Glomerular endothelial cell (primary cell): ENCODE measurements around the gene CPLX1. TPM values are rescaled to one million over a fixed set of nuclear protein-coding genes. Genes with fewer than 3 reads are reported as not detected.
"Not testable (repeated sequence)": the region's sequence is repeated elsewhere in the genome, so short reads cannot be mapped to it uniquely, and the experiment has no call there.

ENCODE experiments used
- DNase-seq: peaks from one replicate; pipeline ENCODE4 v3.0.0-alpha.2; 2011; ENCODE audit warnings: low read depth, low spot score; ENCODE audit errors: extremely low read depth
- total RNA-seq: library from RNA; depleted of rRNA; stranded (reverse); fragments of >200 nt; gene quantifications from 2 replicates; pipeline ENCODE4 v1.2.3, GENCODE V29; 2015

Gene CPLX1
- total RNA-seq, 1 donor from 2014 or later = not detected

DNA sequence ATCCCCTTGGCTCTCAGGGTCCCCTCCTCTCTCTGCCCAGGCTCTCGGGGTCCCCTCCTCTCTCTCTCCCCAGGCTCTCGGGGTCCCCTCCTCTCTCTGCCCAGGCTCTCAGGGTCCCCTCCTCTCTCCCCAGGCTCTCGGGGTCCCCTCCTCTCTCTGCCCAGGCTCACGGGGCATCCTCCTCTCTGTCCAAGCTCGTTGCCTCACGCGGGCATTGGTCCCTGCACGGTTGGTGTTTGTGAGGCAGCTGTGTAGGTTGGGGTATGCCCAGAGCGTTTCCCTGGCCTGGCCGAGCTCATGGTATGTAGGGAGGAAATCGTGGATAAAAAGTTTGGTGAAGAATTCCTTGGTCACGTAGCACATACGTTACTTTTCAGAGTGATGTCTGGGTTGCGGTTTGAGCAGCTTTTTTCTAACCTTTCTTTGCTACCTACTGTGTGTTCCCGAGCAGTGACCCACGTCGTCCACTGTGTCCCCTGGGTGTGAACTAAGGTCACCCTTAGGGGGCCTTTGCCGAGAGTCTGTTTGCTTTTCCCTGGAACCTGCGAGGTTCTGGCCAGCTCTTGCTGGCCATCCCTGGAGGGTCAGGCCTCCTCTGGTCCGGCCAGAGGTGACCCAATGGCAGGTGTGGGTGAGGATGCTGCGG, 83.7 kb downstream of the CPLX1 start:
- no peak for DNase-seq

DNA sequence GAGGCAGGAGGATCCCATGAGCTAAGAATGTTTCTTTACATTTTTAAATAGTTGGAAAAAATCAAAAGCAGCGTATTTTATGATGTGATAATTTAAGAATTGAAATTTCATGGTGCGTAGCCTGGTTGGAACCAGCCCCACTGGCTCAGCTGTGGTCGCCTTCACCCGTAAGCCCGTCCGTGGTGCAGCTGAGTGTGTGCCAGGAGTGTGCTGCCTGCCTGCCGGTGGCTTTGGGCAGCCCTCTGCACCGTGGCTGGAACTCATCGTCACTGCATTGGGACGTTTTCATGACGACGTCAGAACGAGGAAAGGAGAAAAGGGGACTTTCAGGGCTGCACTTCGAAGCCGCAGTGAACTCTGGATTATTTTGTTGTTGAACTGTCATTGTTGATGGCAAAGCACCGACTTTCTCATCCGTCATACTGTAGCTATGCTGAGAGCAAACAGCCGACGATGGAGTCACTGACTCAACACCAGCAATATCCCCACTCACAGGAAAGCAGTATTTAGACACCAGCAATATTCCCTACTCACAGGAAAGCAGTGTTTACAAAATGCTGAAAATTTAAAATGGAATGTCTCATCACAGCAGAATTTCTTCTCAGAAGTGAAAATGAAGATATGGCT, 85.2 kb downstream of the CPLX1 start:
- DNase-seq = no peak

DNA sequence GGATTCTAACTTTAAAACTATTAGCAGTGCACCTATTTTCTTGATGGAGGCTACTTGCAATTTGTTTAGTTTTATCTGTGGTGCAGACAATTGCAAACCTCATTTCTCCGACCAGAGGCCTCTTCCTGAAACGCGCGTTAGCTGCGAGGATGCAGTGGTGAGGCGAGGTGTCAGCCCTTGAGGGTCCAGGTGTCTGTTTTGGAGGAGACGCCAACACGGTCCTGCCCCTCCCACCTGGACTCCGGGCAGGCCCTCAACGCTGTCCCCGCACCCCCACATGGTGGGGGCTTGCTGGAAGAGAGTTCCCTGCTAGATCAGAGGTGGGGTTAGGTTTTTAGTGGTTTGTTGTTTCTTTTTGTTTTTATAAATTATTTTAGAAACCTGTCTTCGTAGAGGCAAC, 85.9 kb downstream of the CPLX1 start:
- DNase-seq = no peak

DNA sequence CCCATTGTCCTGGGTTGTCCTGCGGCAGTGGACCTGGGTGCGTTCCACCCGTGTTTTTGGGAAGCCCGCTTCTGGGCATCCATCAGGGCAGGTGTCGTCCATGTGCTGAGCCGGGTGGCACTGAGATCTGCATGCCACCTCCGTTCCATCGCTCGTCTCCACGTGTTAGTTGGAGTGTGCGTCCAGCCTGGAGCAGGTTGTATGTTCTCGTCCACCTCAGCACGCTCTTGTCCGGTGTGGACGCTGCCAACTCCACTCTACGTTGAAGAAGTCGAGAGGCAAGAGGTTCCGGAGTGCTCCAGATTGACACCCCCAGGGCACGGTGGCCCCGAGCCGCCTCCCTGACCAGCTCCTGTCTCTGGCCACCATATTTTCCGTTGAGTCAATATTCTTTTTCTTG, 86.4 kb downstream of the CPLX1 start:
- no peak for DNase-seq

DNA sequence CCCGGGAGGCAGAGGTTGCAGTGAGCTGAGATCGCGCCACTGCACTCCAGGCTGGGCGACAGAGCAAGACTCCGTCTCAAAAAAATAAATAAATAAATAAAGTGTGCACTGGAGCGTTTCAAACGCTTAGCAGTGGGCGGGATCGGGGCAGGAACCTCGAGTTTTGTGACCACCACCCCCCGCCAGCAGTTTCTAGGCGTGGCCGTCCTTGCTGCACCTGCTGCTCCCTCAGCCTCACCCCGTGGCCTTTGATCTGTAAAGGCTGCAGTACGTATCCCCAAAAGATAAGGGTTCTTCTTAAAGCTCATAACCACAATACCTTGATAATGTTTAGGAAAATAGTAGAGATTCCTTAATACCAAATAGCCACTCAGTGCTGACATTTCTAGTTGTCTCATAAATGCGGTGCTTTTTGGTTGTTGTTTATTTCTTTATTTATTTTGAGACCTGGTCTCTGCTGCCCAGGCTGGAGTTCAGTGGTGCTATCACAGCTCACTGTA, 87.1 kb downstream of the CPLX1 start:
- no peak for DNase-seq

DNA sequence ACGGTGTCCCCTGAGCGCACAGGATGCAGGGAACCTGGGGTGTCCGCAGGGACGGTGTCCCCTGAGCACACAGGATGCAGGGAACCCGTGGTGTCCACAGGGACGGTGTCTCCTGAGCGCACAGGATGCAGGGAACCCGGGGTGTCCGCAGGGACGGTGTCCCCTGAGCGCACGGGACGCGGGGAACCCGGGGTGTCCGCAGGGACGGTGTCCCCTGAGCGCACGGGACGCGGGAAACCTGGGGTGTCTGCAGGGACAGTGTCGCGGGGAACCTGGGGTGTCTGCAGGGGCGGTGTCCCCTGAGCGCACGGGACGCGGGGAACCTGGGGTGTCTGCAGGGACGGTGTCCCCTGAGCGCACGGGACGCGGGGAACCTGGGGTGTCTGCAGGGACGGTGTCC, 89.4 kb downstream of the CPLX1 start:
- DNase-seq = not testable (repeated sequence)

DNA sequence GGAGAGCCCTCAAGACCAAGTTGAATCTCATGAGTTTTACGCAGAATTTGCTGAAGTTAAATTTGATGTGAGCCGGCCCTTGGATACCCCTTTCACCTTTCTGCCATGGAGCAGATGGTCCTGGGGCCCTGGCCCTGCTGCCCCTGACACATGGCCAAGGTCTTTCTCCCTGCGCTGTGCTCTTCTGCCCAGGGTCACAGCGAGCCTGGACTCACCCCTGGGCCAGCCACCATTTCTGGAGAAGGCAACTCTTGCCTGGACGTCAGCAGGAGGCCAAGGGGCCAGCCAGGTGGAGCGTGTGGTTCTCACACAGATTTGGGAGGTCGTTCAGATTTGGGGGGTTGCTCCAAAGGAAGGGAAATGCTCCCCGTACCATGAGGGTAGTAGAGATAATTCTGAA, 90.3 kb downstream of the CPLX1 start:
- DNase-seq = no peak

Other genes starting within 250 kb of the CPLX1 start
- gene TMEM271, start 249.8 kb downstream of the CPLX1 start, total RNA-seq = not detected in 2 replicates
- gene PDE6B, start 200.6 kb downstream of the CPLX1 start, total RNA-seq = 0.39 and 1.5 TPM in 2 replicates
- gene ATP5ME, start 151.9 kb downstream of the CPLX1 start, total RNA-seq = 148 and 199 TPM in 2 replicates
- 5.9 and 14.4 TPM in 2 replicates for gene MYL5, start 151.6 kb downstream of the CPLX1 start, total RNA-seq
- gene SLC49A3, start 137.0 kb downstream of the CPLX1 start, total RNA-seq = 6.9 and 10.0 TPM in 2 replicates
- 69.2 and 84.1 TPM in 2 replicates for gene PCGF3, start 120.3 kb downstream of the CPLX1 start, total RNA-seq
- gene GAK, start 106.2 kb upstream of the CPLX1 start, total RNA-seq = 128 and 176 TPM in 2 replicates
- 20.2 and 29.3 TPM in 2 replicates for gene TMEM175, start 106.3 kb upstream of the CPLX1 start, total RNA-seq
- 19.8 and 21.9 TPM in 2 replicates for gene DGKQ, start 147.4 kb upstream of the CPLX1 start, total RNA-seq
- gene IDUA, start 160.9 kb upstream of the CPLX1 start, total RNA-seq = 32.3 and 47.9 TPM in 2 replicates
- gene SLC26A1, start 167.3 kb upstream of the CPLX1 start, total RNA-seq = 0.05 and 0.41 TPM in 2 replicates
- 22.3 and 27.7 TPM in 2 replicates for gene FGFRL1, start 185.5 kb upstream of the CPLX1 start, total RNA-seq